DMS114 treated with DMSO at 0.1 percent for 48 hours (cell line): Measurements from ENCODE around the gene IGSF9B.

ENCODE experiments used
- DNase-seq: peaks from one replicate; lab custom pipeline; 2025; ENCODE audit not compliant: unreplicated experiment; lab: John Stamatoyannopoulos, UW

Gene IGSF9B

GRCh38 chr11:133940034-133940433, 16.7 kb downstream of the IGSF9B start:
- no peak for DNase-seq

DNA sequence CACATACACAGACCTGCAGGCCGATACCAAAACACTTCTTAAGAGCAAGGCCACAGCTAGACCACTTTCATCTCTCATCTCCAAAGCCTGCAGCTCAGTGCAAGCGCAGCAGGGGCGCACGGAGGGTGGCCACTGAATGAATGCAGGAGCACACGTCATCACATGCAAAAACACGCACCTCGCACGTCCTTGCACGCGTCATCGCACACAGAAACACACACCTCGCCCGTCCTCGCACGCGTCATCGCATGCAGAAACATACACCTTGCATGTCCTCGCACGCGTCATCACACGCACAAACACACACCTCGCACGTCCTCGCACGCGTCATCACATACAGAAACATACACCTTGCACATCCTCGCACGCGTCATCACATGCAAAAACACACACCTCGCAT, 17.2 kb downstream of the IGSF9B start:
- DNase-seq = no peak

DNA sequence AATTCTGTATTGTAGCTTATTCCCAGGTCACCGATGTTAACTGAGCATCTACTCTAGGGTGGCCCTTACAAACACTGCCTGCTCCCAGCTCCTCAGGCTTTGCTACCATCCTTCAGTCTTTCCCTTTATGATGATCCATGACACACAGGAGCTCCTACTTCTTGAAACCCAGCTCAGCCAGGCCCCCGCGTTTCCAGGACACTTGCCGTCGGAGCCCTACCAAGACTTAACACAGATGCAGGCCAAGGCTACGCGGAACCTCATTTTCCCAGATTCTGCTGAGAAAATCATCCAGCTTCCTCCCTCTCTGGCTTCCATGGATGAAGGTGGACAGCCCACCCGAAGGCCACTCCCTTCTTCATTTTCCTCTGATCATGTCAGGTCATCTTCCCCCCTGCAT, 18.6 kb downstream of the IGSF9B start:
- no peak for DNase-seq

DNA sequence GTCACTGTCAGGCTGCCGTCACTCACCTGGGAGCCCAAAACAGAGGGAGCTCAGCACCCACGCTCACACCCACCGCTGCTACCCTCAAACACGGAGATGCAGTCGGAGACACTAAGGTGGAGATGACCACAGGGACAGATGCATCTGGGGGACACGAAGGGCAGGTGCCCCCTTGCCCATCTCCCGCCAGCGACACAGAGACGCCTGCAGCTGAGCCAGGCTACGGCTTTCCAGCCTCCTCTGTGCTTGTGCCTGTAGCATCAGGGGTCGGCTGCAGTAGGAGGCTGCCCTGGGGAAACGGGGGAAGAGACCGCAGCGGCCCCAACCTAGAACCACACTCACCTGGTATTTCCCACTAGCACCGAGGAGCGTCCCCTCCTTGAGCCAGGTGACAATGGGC, 19.3 kb downstream of the IGSF9B start:
- no peak for DNase-seq

DNA sequence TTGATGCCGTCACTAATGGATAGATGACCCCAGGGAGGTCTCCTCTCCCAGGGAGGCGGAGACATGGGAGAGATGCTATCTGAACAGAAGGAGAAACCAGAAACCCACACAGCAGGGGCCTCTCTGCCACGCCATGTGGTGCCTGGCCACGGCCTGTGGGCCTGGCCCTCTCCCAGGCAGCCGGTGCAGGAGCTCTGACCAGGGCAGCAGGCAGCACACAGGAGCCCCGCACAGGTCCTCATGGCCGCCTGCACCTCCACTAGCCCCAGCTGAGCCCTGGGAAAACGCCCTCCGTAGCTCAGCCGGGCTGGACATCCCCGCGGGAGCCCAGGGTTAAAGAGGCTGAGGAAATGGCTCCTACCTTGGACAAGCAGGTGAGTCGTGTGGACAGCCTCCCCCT, 19.8 kb downstream of the IGSF9B start:
- DNase-seq = no peak

DNA sequence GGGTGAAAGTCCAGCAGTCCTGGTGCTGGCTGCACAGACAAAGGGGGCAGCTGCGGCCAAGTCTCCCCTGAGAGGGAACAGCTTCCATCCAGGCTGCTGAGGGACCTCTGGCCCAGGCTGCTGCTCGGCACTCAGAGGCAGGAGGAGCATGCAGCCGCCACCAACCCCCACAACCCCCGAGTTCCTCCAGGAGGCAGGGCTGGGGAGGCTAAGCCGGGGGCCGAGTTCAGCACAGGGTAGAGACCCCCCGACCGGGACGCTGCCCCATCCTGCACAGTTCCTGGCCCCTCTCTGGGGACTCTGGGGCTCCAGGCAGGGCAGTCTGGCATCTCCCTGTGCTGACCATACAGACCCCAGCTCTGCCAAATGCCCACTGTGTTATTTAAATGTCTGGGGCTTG, 20.2 kb downstream of the IGSF9B start:
- DNase-seq = no peak

GRCh38 chr11:133936136-133936535, 20.6 kb downstream of the IGSF9B start:
- no peak for DNase-seq

- no peak for DNase-seq
Observed at GRCh38 chr11:133935551-133935910, 21.2 kb downstream of the IGSF9B start.

DNA sequence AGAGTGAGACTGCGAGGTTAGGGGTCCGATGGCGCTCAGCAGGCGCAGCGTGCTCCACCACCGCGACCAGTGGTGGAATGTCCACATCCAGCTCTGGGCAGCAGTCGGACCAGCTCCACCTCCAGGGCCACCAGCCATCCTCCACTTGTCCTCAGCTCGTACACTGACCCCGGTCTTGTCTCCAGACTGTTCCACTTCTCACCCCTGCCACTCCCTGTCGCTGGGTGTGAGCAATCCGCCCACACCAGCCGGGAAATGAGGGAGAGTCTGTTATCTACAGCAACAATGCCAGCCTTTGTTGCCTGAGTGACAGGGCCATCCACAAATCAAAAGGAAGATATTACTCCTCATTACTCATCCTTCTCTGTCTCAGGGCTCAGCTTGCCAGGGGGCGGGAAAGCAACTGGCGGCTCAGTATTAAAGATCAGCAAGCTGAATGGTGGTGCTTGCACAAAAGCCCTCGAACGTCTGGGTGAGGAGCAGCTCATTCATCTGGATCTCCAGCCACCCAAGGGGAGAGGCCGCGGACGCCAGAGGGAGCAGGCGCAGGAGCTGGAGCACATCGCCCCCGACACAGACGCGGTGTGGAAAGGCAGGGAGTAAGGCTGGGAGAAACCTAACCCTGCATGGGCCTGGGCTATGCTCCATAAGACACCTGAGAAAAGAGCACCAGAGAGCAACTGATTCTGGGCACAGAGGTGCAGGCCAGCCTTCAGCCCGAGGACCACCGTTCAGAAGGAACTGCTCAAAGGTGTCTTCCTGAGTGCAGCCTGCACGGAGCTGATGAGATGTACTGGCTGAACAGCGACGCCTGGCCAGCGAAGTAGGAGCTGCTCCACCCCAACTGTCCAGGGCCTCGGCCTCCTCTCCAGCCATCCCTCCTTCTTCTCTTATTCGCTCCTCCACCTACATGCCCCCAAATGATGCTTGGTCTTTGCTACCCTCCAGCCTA, 21.9 kb downstream of the IGSF9B start:
- no peak for DNase-seq

DNA sequence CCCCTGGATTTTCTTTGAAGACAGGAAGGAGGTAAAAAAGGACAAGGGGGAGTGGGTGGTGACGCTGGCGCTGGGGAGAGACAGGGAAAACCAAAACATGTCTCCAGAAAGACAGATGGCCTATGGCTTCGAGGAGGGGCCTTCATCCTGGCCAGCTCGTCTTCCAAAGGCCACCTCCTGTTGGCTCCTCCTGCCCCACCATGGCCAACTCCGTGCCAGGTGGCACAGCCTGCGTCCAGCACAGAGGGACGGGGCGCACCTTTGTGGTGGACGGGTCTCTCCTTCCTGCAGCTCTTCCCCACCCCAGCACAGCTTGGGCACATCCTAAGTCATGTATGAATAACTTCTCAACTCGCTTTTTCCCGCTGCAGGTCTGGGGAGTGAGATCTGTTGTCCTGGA, 22.7 kb downstream of the IGSF9B start:
- DNase-seq = no peak

GRCh38 chr11:133931449-133932060, 25.2 kb downstream of the IGSF9B start:
- no peak for DNase-seq

GRCh38 chr11:133930767-133931448, 25.9 kb downstream of the IGSF9B start:
- DNase-seq = no peak

DNA sequence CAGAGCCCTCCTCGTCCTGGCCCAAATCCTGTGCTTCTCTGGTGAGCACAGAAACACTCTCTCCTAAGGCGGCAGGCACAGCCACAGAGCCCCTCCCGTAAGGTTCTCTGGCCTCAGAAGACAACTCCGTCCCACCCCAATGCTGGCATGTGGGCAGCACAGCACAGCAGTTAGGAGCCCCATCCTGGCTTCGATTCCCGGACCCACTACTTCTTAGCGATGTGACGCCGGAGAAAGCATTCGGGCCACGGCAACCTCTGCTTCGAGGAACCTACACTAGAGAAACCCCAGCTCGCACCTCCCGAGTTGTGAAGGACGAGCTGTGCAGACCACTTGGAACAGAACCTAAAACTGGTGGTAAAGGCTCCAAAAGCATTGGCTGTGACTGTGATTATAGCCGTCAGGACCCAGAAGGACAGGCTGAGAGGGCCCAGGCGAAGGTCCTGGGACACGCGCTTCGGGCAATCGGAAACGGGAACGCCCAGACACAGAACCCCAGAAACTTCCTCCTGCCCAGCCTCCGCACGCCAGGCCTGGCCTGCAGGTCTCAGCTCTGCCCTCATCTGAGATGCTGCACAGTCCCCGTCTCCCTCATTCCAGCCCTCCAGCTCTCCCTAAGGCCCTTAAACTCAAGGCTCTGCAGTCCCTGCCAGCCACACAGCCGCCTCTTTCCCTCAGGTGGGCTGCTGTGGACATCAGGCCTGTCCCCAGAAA, 26.6 kb downstream of the IGSF9B start:
- no peak for DNase-seq

- no peak for DNase-seq
Observed at GRCh38 chr11:133929401-133930052, 27.2 kb downstream of the IGSF9B start.

DNA sequence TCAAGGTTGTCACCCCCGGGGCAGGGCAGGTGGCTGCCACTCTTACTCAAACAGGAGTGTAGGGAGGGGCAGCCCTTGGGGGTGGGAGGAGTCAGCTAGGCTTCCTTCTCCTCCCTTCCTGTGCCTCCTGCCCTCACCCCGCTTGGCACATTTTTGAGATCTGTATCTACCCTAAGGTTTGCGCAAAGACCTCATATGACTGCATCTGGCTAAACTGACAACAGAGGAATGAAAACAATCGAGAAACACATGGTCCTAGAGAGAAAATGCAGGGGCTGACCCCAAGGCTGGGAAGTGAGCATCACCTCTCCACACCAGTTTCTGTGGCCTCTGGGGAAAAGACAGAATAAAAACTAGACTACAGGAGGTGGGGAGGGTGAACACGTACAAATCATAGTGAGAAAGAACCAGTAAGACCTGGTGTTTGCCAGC, 28.1 kb downstream of the IGSF9B start:
- no peak for DNase-seq

DNA sequence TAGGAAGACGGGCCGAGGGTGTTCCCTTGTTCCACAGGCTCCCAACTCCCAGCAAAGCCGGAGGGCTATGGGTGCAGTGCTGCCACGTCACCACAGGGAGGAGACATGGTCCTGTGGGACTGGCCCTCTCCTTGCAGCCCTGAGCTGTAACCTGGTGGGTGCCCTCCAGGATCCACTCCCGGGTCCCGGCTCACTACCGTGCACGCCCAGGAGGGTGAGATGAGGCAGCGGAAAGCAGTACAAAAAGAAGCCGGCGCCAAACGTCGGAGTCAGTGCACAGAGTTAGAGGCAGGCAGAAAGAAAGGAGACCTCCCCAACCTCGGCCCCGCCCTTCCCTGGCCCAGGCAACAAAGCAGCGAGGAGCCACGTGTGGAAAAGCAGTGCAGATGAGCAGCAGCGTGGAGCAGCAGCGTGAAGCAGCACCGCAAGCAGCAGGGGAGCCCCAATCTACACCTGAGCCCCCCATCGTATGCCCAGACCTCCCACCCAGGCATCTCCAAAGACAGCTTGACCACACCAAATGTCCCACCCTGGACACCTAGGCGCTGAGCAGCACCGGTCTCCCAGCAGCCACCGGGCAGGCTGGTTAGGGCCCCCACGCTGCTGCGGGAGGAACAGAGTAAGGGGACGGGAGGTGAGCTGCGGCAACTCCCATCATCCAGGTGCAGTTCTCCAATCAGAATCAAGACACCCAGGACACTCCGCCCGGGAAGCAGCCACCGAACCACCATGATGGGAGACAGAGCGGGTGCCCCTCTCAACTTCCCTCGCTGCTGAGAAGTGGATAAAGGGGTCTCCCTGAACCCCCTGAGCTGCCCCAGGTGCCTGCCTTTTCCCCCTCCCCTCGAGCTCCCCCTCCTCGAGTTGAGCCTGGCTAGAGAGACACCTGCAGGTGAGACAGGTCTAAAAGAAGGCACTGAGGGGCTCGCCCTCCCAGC, 28.8 kb downstream of the IGSF9B start:
- peak; percentile 31 for DNase-seq

DNA sequence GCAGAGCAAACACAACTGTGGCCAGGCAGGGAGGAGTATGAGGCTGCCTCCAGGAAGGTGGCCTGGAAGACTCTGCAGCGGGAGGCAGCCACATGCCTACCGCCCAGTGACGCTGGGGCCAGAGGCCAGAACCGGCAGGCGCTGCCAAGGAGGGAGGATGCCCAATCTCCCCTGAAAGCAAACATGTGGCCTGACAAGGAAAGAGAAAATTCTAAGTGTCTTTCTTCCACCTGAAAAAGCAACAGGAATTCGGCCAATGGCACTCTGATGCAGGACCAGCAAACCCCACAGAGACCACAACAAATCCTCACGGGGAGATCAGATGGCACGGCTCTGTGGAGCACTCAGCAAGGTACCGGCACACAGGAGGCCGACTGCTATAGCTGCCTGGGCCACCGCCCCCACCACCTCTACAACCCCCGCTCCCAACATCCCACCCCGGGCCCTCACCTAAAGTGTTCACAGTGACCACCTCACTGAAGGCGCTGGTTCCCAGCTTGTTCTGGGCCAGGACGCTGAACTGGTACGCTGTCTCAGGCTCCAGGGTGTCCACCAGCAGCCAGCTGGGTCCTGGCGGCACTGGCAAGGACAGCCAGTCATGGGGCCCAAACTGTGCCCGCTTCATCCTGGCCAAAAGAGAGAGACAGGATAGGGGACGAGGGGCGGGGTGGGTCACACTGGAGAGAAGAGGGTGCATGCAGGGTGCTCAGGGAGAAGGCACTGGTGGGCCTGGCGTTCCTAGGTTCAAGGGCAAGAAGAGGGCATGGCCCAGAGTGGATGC, 30.1 kb downstream of the IGSF9B start:
- no peak for DNase-seq

- DNase-seq = no peak
Observed at GRCh38 chr11:133925756-133926155, 31.0 kb downstream of the IGSF9B start.

DNA sequence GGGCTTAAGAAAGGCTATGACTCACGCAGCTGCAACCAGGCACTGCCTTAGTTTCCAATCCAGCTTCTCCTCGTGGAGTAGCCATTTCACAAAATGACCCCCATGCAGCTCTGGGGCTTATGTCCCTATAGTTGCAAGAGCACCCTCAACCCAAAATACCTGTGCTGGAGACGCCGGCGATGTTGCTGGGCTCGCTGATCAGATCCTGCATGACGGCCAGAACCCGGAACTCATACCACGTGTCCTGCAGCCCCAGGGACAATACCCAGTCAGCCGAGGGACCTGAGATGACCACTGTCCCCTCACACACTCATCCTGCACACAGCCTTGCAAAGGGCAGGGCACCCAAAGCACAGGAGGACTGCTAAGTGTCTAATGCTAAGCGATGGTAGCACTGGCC, 32.1 kb downstream of the IGSF9B start:
- no peak for DNase-seq
